Panc1 (cell line): ENCODE measurements around the gene CEACAM7.

ENCODE experiments used
- CTCF ChIP-seq: fragments of 450-650 bp; IDR thresholded peaks from 2 replicates; pipeline ENCODE4 v1.5.1; 2017; ENCODE audit warnings: mild to moderate bottlenecking
- POLR2AphosphoS5 ChIP-seq: IDR thresholded peaks from 2 replicates; pipeline ENCODE4 v1.6.1; 2012; ENCODE audit warnings: mild to moderate bottlenecking, low read depth, low read length, moderate library complexity
- REST ChIP-seq, 2 experiments: IDR thresholded peaks; 2 replicates each; pipeline ENCODE4 v1.6.1; 2011 to 2012; ENCODE audit warnings: low read depth in 2 of 2, control low read depth in 1 of 2, low read length in 1 of 2, mild to moderate bottlenecking in 1 of 2, moderate library complexity in 1 of 2; ENCODE audit not compliant: insufficient read depth in 1 of 2

- no peak for TF ChIP-seq CTCF
- no peak for TF ChIP-seq REST (IDR thresholded peaks at IDR 0.05; ENCODE audit: insufficient read depth in 1 of 2, low read depth in 2 of 2, low read length in 1 of 2)
- TF ChIP-seq POLR2AphosphoS5 = no peak
Observed at GRCh38 chr19:41652250-41652649, 35.8 kb downstream of the CEACAM7 start.
